GM19023 (cell line): ENCODE data around the gene PDHX.

ENCODE experiments used
- ATAC-seq: cut with Tn5 transposase; IDR thresholded peaks from one replicate; pipeline ENCODE4 v1.9.1; 2021; ENCODE audit warnings: mild to moderate bottlenecking, moderate library complexity; ENCODE audit not compliant: unreplicated experiment

The PDHX gene

DNA sequence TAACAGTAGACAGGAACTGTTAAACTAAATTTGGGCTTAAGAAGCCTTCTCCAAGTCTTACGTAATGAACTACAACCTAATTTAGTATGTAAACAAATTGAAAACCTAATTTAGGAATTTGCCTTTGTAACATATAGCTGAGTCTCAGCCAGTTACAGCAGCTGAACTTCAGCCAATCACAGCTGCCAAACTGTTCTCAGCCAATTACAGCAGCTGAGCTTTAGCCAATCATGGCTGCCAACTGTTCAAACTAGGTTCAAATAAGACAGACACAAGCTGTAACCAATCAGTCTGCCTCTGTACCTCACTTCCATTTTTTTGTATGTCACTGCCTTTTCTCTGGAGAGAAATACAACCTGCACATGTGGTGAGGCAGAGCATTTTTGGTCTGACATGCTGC lies 127.5 kb downstream of the PDHX start:
- ATAC-seq, result no peak

DNA sequence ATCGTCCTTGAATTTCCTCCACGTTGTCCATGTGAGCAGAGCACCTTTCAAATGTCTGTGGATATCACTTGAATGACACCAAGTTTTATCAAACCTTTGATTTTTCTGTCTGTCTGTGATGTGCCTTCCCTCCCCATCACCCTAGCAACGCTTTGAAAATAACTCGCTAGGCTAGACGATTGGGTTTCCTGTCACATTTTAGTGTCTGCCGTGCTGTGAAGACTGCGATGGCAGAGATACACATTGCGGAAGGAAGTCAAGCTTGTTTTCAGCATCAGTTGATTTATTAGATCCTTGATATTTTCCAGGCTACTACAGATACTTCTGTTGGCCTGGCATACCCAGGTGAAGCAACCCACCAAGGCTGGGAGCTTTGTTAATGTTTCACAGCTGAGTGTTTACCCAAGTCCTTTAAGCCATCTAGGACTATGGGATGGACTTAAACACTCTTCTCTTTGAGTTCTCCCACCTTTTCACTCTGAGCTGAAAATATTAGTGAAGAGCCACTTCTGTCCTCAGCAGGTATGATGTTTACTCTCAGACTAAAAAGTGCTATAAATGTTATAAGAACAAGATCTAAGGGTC lies 128.9 kb downstream of the PDHX start:
- no peak for ATAC-seq
